ENCODE measurements around the gene TBX15. TPM values are rescaled to one million over a fixed set of nuclear protein-coding genes. Genes with fewer than 3 reads are reported as not detected.

The TBX15 gene
- total and polyA plus RNA-seq, 2 experiments from 2014 or later: 0.21 TPM; not detected in 1

- DNase-seq (ENCODE audit: low spot score) (no peak), ATAC-seq (no peak)
- no peaks in the 10 kb centered on the region for H3F3A ChIP-seq (replicated peaks; ENCODE audit: low read depth)
- Mint-ChIP-seq H3K9me3 (no peaks in the 10 kb centered on the region), H3K4me3 (no peak overlapping the region), H3K27ac (no peak overlapping the region), H3K4me1 (no peaks in the 10 kb centered on the region), H3K36me3 (ENCODE audit: low read depth) (no peaks in the 10 kb centered on the region), H3K27me3 (ENCODE audit: insufficient read depth, low read depth, poor library complexity) (peaks cover 4% of the 10 kb centered on the region)
- H3K27me3 ChIP-seq (ENCODE audit: insufficient read depth): no peaks in the 10 kb centered on the region
- H4K20me1 ChIP-seq (replicated peaks; ENCODE audit: insufficient read depth): no peaks in the 10 kb centered on the region
- no peaks in the 10 kb centered on the region for H3K36me3 ChIP-seq (ENCODE audit: insufficient read depth)
- 0 out of 2 replicates have a peak, but pooled peaks cover 3% of the 10 kb centered on the region for H3K4me1 ChIP-seq (ENCODE audit: insufficient read depth)
- H3K79me2 ChIP-seq (replicated peaks; ENCODE audit: insufficient read depth): no peaks in the 10 kb centered on the region
- H3K4me3 ChIP-seq: no peak overlapping the region
- H3K4me2 ChIP-seq: no peak overlapping the region
- TF ChIP-seq ZNF462 (CRISPR knock-in tag; IDR thresholded peaks at IDR 0.05) (no peak), NANOG (IDR thresholded peaks at IDR 0.05; ENCODE audit: borderline replicate concordance) (no peak), ZNF331 (CRISPR knock-in tag; IDR thresholded peaks at IDR 0.05; ENCODE audit: low read depth) (no peak), REST (IDR thresholded peaks at IDR 0.05; ENCODE audit: unreplicated experiment) (no peak), CTCF (conservative IDR thresholded peaks at IDR 0.05; ENCODE audit: low read depth in 2 of 2) (no peak), POLR2AphosphoS5 (IDR thresholded peaks at IDR 0.05; ENCODE audit: low read depth) (no peak), EZH2phosphoT487 (IDR thresholded peaks at IDR 0.05; ENCODE audit: unreplicated experiment) (no peak), CREB1 (CRISPR knock-in tag; IDR thresholded peaks at IDR 0.05; ENCODE audit: low read depth) (no peak), JUNB (IDR thresholded peaks at IDR 0.05; ENCODE audit: unreplicated experiment) (no peak), STAT1 (IDR thresholded peaks at IDR 0.05; ENCODE audit: unreplicated experiment) (no peak), ZNF114 (CRISPR knock-in tag; IDR thresholded peaks at IDR 0.05) (no peak), ETS1 (IDR thresholded peaks at IDR 0.05) (no peak), EZH2 (IDR thresholded peaks at IDR 0.05; ENCODE audit: low read depth, unreplicated experiment) (no peak)
- H3K9me2 ChIP-seq (ENCODE audit: insufficient read depth): no peaks in the 10 kb centered on the region; the same call in 1 of the 2 replicates
- no peak overlapping the region for H3K27ac ChIP-seq (ENCODE audit: low read depth)
- H2AFZ ChIP-seq: peak overlapping the region; percentile 19; the same call in 1 of the 2 replicates
These were observed 76.6 kb downstream of the TBX15 start for GRCh38 chr1:118911571-118911970.

Measured in GM23338 (cell line).